Transverse colon (tissue), 4 donors: ENCODE data around the gene MAGEA6. TPM values are rescaled to one million over a fixed set of nuclear protein-coding genes. Genes with fewer than 3 reads are reported as not detected.
"Not testable (repeated sequence)": the region's sequence is repeated elsewhere in the genome, so short reads cannot be mapped to it uniquely, and the experiment has no call there.

Experiments used
- DNase-seq: peaks from one replicate; pipeline ENCODE4 v3.0.0-alpha.2; 2019
- H3K27ac ChIP-seq, 4 donors: fragments of 200-600 bp; sonication (generic); 2 replicates each; pipeline ENCODE4 v1.5.1; 2016 to 2018; ENCODE audit warnings: inconsistent platforms in 4 of 4
- H3K27me3 ChIP-seq: fragments of 200-600 bp; sonication (generic); 2 replicates; pipeline ENCODE4 v1.5.1; 2017; ENCODE audit warnings: inconsistent platforms
- H3K36me3 ChIP-seq, 4 donors: fragments of 200-600 bp; sonication (generic); 2 replicates each; pipeline ENCODE4 v1.5.1; 2017 to 2019; ENCODE audit warnings: inconsistent platforms in 4 of 4
- H3K4me1 ChIP-seq, 4 donors: fragments of 200-600 bp; sonication (generic); 2 replicates each; pipeline ENCODE4 v1.5.1; 2017 to 2020; ENCODE audit warnings: inconsistent platforms in 4 of 4
- H3K4me3 ChIP-seq, 4 donors: fragments of 200-600 bp; sonication (generic); 1 replicate in 1 of 4; 2 replicates in 3 of 4; pipeline versions ENCODE4 v1.5.1 to v1.6.1; 2017 to 2019; ENCODE audit warnings: inconsistent platforms in 4 of 4
- H3K9me3 ChIP-seq, 2 donors: fragments of 200-600 bp; sonication (generic); 2 replicates each; pipeline ENCODE4 v1.5.1; 2017 to 2019; ENCODE audit warnings: inconsistent platforms in 2 of 2
- EP300 ChIP-seq: sonication (generic); formaldehyde crosslinking; IDR thresholded peaks from one replicate; pipeline ENCODE4 v1.6.1; 2017; ENCODE audit warnings: antibody characterized with exemption, low read depth
- POLR2A ChIP-seq: fragments of 450-650 bp; IDR thresholded peaks from one replicate; pipeline ENCODE4 v1.6.1; 2016; ENCODE audit warnings: antibody characterized with exemption, mild to moderate bottlenecking, moderate library complexity
- POLR2AphosphoS5 ChIP-seq, 3 donors: sonication (generic); formaldehyde crosslinking; IDR thresholded peaks; one replicate each; pipeline ENCODE4 v1.6.1; 2016; ENCODE audit warnings: antibody characterized with exemption in 3 of 3
- WGBS, 2 donors: methylation state at CpG; one replicate each; pipeline ENCODE4 v1.1.5; 2018; ENCODE audit warnings: low coverage in 1 of 2; 5-methylcytosine and 5-hydroxymethylcytosine counted together
- in situ Hi-C, 4 donors: fragments of 200-750 bp; cut with MboI; loops; one replicate each; pipeline versions ENCODE4 v1.15.0 to v1.15.1; 2017; ENCODE audit warnings: low sequenced_read_pairs in 3 of 4, low pct_ligation_motif_present in 1 of 4, low pct_unique_long_range_greater_than_20kb in 1 of 4
- intact Hi-C: fragments of 100-400 bp; cut with DNase I; formaldehyde crosslinking; loops from one replicate; pipeline ENCODE4 v1.15.1; 2023; ENCODE audit warnings: low total_unique reads
- total RNA-seq, 4 donors: library from RNA; depleted of rRNA; stranded (reverse); fragments of >200 nt; gene quantifications; one replicate each; pipeline ENCODE4 v1.1.0, GENCODE V29; 2016
- TF ChIP-seq, protein P1 (sequence below), 5 experiments: fragments of 200-600 bp in 3 of 5; fragments of 450-650 bp in 2 of 5; sonication (generic) in 3 of 5; IDR thresholded peaks; 1 replicate in 2 of 5; 2 replicates in 3 of 5; pipeline ENCODE4 v1.5.1; 2016 to 2017; ENCODE audit warnings: antibody characterized with exemption in 5 of 5, inconsistent platforms in 3 of 5, mild to moderate bottlenecking in 2 of 5, moderate library complexity in 1 of 5

The MAGEA6 gene
- total RNA-seq, 4 donors from 2014 or later = not detected

GRCh38 chrX:152814048-152814447 lies 44.6 kb upstream of the MAGEA6 start:
- Histone ChIP-seq H3K36me3 (no peaks in the 10 kb centered on the region), H3K4me1 (peaks cover 0 to 7% (median 0%) of the 10 kb centered on the region in 4 donors), H3K9me3 (no peaks in the 10 kb centered on the region), H3K27me3 (no peaks in the 10 kb centered on the region), H3K4me3 (no peak overlapping the region), H3K27ac (peak overlapping the region in 1 of 4 donors; percentile 34)
- in situ Hi-C loops = loop anchor here in 1 of 4 donors (25.0 kb wide), 1 partner anchor 1077 kb away; the partner anchor contains the start of gene CNGA2
- DNase-seq = no peak
- 64 to 71% methylated on average over 2 to 5 of the region's 5 CpGs for WGBS, 2 donors
- TF ChIP-seq, protein P1, sequence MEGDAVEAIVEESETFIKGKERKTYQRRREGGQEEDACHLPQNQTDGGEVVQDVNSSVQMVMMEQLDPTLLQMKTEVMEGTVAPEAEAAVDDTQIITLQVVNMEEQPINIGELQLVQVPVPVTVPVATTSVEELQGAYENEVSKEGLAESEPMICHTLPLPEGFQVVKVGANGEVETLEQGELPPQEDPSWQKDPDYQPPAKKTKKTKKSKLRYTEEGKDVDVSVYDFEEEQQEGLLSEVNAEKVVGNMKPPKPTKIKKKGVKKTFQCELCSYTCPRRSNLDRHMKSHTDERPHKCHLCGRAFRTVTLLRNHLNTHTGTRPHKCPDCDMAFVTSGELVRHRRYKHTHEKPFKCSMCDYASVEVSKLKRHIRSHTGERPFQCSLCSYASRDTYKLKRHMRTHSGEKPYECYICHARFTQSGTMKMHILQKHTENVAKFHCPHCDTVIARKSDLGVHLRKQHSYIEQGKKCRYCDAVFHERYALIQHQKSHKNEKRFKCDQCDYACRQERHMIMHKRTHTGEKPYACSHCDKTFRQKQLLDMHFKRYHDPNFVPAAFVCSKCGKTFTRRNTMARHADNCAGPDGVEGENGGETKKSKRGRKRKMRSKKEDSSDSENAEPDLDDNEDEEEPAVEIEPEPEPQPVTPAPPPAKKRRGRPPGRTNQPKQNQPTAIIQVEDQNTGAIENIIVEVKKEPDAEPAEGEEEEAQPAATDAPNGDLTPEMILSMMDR (IDR thresholded peaks at IDR 0.05) = no peak
- no peak for TF ChIP-seq EP300
- intact Hi-C loops = no loop called here

GRCh38 chrX:152813206-152813605 lies 43.7 kb upstream of the MAGEA6 start:
- 20 to 31% methylated on average over 1 to 5 of the region's 5 CpGs for WGBS, 2 donors
- DNase-seq = no peak
- peak overlapping the region in 3 of 4 donors; percentile 8 to 47 (median 34) for H3K27ac ChIP-seq
- peaks cover 0 to 7% (median 0%) of the 10 kb centered on the region in 4 donors for H3K4me1 ChIP-seq
- intact Hi-C loops = no loop called here
- H3K9me3 ChIP-seq = no peaks in the 10 kb centered on the region
- TF ChIP-seq EP300 = no peak
- H3K36me3 ChIP-seq = no peaks in the 10 kb centered on the region
- no peak overlapping the region for H3K4me3 ChIP-seq
- H3K27me3 ChIP-seq = no peaks in the 10 kb centered on the region
- in situ Hi-C loops = loop anchor here in 1 of 4 donors (25.0 kb wide), 1 partner anchor 1076 kb away; the partner anchor contains the start of gene CNGA2

DNA sequence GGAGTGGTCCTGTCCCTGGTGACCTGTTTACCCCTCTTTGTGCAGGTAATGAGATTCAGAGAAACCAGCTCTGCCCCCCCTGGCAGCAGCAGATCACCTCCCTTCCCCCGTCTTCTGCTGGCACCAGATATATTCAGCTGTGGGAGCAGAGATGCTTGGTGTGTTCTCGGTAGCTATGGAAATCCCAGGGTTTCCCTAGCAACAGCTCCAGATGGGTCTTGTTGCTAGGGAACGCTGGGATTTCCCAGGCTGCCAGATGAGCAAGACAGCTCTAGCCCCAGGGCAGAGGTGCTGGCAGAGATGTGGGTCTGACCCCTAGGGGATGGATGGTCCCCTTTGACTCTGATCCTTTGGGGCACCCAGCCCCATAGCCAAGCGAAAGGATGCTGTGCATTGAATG lies 40.9 kb upstream of the MAGEA6 start:
- Histone ChIP-seq H3K36me3 (no peaks in the 10 kb centered on the region), H3K27ac (no peak overlapping the region)

DNA sequence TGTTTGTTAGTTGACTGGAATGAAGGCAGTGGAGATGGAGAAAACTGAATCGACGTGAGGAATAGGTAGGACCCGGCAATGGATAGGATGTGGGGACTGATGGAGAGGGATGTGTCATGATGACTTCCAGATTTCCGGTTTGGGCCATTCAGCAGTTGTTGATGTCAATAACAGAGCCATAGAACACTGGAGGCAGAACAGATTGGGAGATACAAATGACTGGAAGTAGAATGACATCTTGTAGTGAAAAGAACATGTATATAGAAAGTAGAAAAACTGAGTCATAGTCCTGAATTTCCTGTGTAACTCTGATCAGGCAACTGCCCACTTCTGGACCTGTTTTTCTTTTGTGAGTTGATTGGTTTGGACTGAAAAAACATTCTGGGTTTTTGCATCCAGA lies 36.5 kb upstream of the MAGEA6 start:
- no peak overlapping the region for H3K4me3 ChIP-seq
- no peaks in the 10 kb centered on the region for H3K36me3 ChIP-seq
- WGBS, 2 donors = 76% methylated on average over 4 of the region's 4 CpGs; no CpG with 5 or more reads in 1 of the 2 donors
- intact Hi-C loops = no loop called here
- no peaks in the 10 kb centered on the region for H3K9me3 ChIP-seq
- H3K27ac ChIP-seq = no peak overlapping the region
- TF ChIP-seq EP300 (no peak), POLR2AphosphoS5 (IDR thresholded peaks at IDR 0.05) (no peak), POLR2A (no peak)
- TF ChIP-seq, protein P1 (IDR thresholded peaks at IDR 0.05) = no peak
- H3K27me3 ChIP-seq = no peaks in the 10 kb centered on the region
- in situ Hi-C loops = loop anchor here in 1 of 4 donors (25.0 kb wide), 1 partner anchor 1069 kb away; the partner anchor contains the start of gene CNGA2
- no peaks in the 10 kb centered on the region for H3K4me1 ChIP-seq
- DNase-seq = no peak

More for the DNA sequence above, 40.9 kb upstream of the MAGEA6 start:
- no peaks in the 10 kb centered on the region for H3K27me3 ChIP-seq
- H3K4me1 ChIP-seq = peaks cover 0 to 7% (median 0%) of the 10 kb centered on the region in 4 donors
- in situ Hi-C loops = loop anchor here in 1 of 4 donors (25.0 kb wide), 1 partner anchor 1073 kb away; the partner anchor contains the start of gene CNGA2
- no peak for DNase-seq
- intact Hi-C loops = no loop called here
- no peak overlapping the region for H3K4me3 ChIP-seq
- H3K9me3 ChIP-seq = no peaks in the 10 kb centered on the region
- WGBS, 2 donors = 42% methylated on average over 4 of the region's 4 CpGs; no CpG with 5 or more reads in 1 of the 2 donors
- TF ChIP-seq, protein P1 (IDR thresholded peaks at IDR 0.05) = no peak
- TF ChIP-seq POLR2AphosphoS5 (IDR thresholded peaks at IDR 0.05) (no peak), POLR2A (no peak), EP300 (no peak)

DNA sequence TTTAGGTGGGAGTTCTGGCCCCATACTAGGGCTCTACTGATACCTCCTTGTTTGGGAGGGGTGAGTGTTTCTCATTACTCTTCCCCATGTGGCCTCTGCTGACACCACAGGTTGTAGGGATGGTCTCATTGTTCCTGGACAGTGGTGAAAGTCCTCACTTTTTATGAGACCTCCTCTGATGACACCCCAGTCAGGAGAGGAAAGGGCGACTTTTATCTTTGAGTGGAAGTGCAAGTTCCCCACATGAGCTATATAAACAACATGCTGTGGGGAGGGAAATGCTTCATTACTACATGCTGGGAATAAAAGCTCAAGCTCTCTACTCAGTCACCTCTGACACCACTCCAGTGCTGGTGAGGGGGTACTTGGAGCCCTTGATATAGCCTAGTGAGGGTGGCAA lies 29.5 kb upstream of the MAGEA6 start:
- in situ Hi-C loops = no loop called here
- intact Hi-C loops = no loop called here
- no peaks in the 10 kb centered on the region for H3K27me3 ChIP-seq
- no peak for DNase-seq
- WGBS, 2 donors = 100% methylated on average over 1 of the region's 1 CpG; no CpG with 5 or more reads in 1 of the 2 donors
- no peak for TF ChIP-seq EP300
- H3K27ac ChIP-seq = no peak overlapping the region
- no peaks in the 10 kb centered on the region for H3K36me3 ChIP-seq
- H3K4me3 ChIP-seq = no peak overlapping the region
- no peaks in the 10 kb centered on the region for H3K9me3 ChIP-seq
- H3K4me1 ChIP-seq = no peaks in the 10 kb centered on the region

GRCh38 chrX:152787062-152787461 lies 17.6 kb upstream of the MAGEA6 start:
- H3K36me3 ChIP-seq, H3K27ac ChIP-seq, intact Hi-C loops, DNase-seq, H3K27me3 ChIP-seq, H3K9me3 ChIP-seq, H3K4me3 ChIP-seq, in situ Hi-C loops, H3K4me1 ChIP-seq: not testable (repeated sequence)
- no CpG with 5 or more reads among the region's 3 CpGs for WGBS, 2 donors

- H3K4me3 ChIP-seq, DNase-seq, H3K36me3 ChIP-seq, H3K27me3 ChIP-seq, H3K4me1 ChIP-seq, H3K9me3 ChIP-seq, H3K27ac ChIP-seq, in situ Hi-C loops, intact Hi-C loops: not testable (repeated sequence)
- WGBS, 2 donors = 74% methylated on average over 9 of the region's 9 CpGs; no CpG with 5 or more reads in 1 of the 2 donors
These were observed 2.9 kb downstream of the MAGEA6 start for GRCh38 chrX:152766562-152766961.

GRCh38 chrX:152761582-152761981 lies 7.9 kb downstream of the MAGEA6 start:
- in situ Hi-C loops, H3K36me3 ChIP-seq, H3K27ac ChIP-seq, H3K9me3 ChIP-seq, H3K4me1 ChIP-seq, H3K4me3 ChIP-seq, H3K27me3 ChIP-seq, intact Hi-C loops, DNase-seq: not testable (repeated sequence)
- WGBS, 2 donors = 67% methylated on average over 2 of the region's 7 CpGs; no CpG with 5 or more reads in 1 of the 2 donors
